Fibroblast of mammary gland (primary cell): ENCODE data around the gene NFIB.

Experiments used
- DNase-seq: peaks from one replicate; pipeline ENCODE4 v3.0.0-alpha.2; 2010; ENCODE audit warnings: low read depth
- H3K4me3 ChIP-seq: 2 replicates; pipeline ENCODE4 v1.5.1; 2011; ENCODE audit warnings: low read depth, mild to moderate bottlenecking, low read length, moderate library complexity; ENCODE audit not compliant: control insufficient read depth
- CTCF ChIP-seq: conservative IDR thresholded peaks from 2 replicates; pipeline ENCODE4 v1.5.1; 2011; ENCODE audit warnings: low read depth, low read length, inconsistent platforms; ENCODE audit not compliant: control insufficient read depth, insufficient read depth

Gene NFIB

GRCh38 chr9:14221119-14221518, 92.8 kb downstream of the NFIB start:
- H3K4me3 ChIP-seq, result no peak overlapping the region
- no peak for DNase-seq
- TF ChIP-seq CTCF, result no peak

- H3K4me3 ChIP-seq, result no peak overlapping the region
- TF ChIP-seq CTCF, result no peak
Observed at GRCh38 chr9:14220256-14220655, 93.7 kb downstream of the NFIB start.

GRCh38 chr9:14219850-14220249, 94.1 kb downstream of the NFIB start:
- DNase-seq, result no peak
- no peak for TF ChIP-seq CTCF
- H3K4me3 ChIP-seq, result no peak overlapping the region

More at GRCh38 chr9:14220256-14220655, 93.7 kb downstream of the NFIB start:
- no peak for DNase-seq

GRCh38 chr9:14218253-14218652, 95.7 kb downstream of the NFIB start:
- no peak for DNase-seq
- TF ChIP-seq CTCF, result no peak
- H3K4me3 ChIP-seq, result no peak overlapping the region

- no peak overlapping the region for H3K4me3 ChIP-seq
- TF ChIP-seq CTCF, result no peak
- DNase-seq, result no peak
Observed at GRCh38 chr9:14216612-14217194, 97.2 kb downstream of the NFIB start.

GRCh38 chr9:14215614-14216013, 98.3 kb downstream of the NFIB start:
- no peak for TF ChIP-seq CTCF
- peak; percentile 43 for DNase-seq
- H3K4me3 ChIP-seq, result no peak overlapping the region

GRCh38 chr9:14214693-14215092, 99.2 kb downstream of the NFIB start:
- TF ChIP-seq CTCF, result no peak
- no peak overlapping the region for H3K4me3 ChIP-seq

More at GRCh38 chr9:14214693-14215092, 99.2 kb downstream of the NFIB start:
- no peak for DNase-seq
